ENCODE measurements around the gene MYRIP. TPM values are rescaled to one million over a fixed set of nuclear protein-coding genes. Genes with fewer than 3 reads are reported as not detected.

Gene MYRIP
- polyA plus RNA-seq, 1 of the 3 experiments (the other 2 are of a cell fraction) = 1.2 TPM

DNA sequence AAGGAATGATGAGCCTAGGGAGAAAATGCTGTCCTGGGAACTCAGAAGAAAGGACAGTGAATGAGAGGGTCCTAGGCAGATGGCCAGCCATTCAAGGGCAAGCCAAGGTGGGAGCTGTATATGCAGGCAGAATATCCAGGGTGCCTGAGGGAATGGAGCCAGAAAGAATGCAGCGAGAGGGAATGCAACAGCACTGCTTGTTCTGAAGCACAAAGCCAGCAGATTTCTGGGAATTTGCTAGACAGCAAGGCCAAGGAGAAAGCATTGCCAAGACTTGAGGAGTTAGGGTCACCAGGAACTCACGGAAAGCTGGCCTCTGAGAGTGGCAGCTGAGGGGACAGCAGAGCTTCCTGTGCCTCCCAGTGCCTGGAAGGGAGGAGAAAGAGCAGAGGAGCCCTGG, 200.6 kb downstream of the MYRIP start:
- Histone ChIP-seq H3K4me1 (ENCODE audit: control insufficient read depth in 1 of 2, insufficient read depth in 2 of 2, low read depth in 1 of 2, low read length in 1 of 2) (peaks cover 0 to 10% of the 10 kb centered on the region in 2 experiments; a peak in 2 of 4 replicates), H3K27me3 (ENCODE audit: insufficient read depth) (no peaks in the 10 kb centered on the region), H3F3A (replicated peaks; ENCODE audit: insufficient read depth) (no peaks in the 10 kb centered on the region), H3K4me3 (ENCODE audit: low read depth in 2 of 2, low read length in 1 of 2) (no peak overlapping the region), H3K9ac (no peak overlapping the region), H3K4me2 (no peak overlapping the region), H3K36me3 (replicated peaks in 1 of 2; ENCODE audit: control insufficient read depth in 1 of 2, insufficient read depth in 2 of 2, low read length in 1 of 2) (no peaks in the 10 kb centered on the region), H3K9me3 (no peaks in the 10 kb centered on the region), H4K20me1 (ENCODE audit: insufficient read depth) (no peaks in the 10 kb centered on the region), H2AFZ (ENCODE audit: low read depth) (no peak overlapping the region), H3K27ac (ENCODE audit: low read depth in 2 of 2, low read length in 1 of 2) (no peak overlapping the region), H3K79me2 (ENCODE audit: insufficient read depth) (no peaks in the 10 kb centered on the region), H3K9me2 (no peaks in the 10 kb centered on the region)
- ChIA-PET POLR2A (no interaction called here), CTCF (no interaction called here)
- no peak for DNase-seq
- TF ChIP-seq TEAD4 (IDR thresholded peaks at IDR 0.05; ENCODE audit: borderline replicate concordance, insufficient read depth) (no peak), SMC3 (IDR thresholded peaks at IDR 0.05; ENCODE audit: low read depth, low read length) (no peak), NRF1 (IDR thresholded peaks at IDR 0.05; ENCODE audit: low read depth, low read length) (no peak), CHD2 (IDR thresholded peaks at IDR 0.05; ENCODE audit: low read length, partially characterized antibody) (no peak), REST (IDR thresholded peaks at IDR 0.05; ENCODE audit: low read depth, low read length) (no peak), MXI1 (IDR thresholded peaks at IDR 0.05; ENCODE audit: low read depth, low read length) (no peak), TCF12 (IDR thresholded peaks at IDR 0.05) (no peak), FOSL2 (IDR thresholded peaks at IDR 0.05; ENCODE audit: borderline replicate concordance, low read depth) (no peak), FOXJ3 (CRISPR knock-in tag; IDR thresholded peaks at IDR 0.05) (no peak), RXRA (IDR thresholded peaks at IDR 0.05; ENCODE audit: borderline replicate concordance, low read depth) (no peak), FOXM1 (IDR thresholded peaks at IDR 0.05; ENCODE audit: low read depth) (no peak), YY1 (IDR thresholded peaks at IDR 0.05; ENCODE audit: low read depth) (no peak)
- TF ChIP-seq, protein P1, sequence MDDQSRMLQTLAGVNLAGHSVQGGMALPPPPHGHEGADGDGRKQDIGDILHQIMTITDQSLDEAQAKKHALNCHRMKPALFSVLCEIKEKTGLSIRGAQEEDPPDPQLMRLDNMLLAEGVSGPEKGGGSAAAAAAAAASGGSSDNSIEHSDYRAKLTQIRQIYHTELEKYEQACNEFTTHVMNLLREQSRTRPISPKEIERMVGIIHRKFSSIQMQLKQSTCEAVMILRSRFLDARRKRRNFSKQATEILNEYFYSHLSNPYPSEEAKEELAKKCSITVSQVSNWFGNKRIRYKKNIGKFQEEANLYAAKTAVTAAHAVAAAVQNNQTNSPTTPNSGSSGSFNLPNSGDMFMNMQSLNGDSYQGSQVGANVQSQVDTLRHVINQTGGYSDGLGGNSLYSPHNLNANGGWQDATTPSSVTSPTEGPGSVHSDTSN (IDR thresholded peaks at IDR 0.05) = no peak
- TF ChIP-seq, protein P2, sequence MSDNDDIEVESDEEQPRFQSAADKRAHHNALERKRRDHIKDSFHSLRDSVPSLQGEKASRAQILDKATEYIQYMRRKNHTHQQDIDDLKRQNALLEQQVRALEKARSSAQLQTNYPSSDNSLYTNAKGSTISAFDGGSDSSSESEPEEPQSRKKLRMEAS (IDR thresholded peaks at IDR 0.05; ENCODE audit: low read depth) = no peak
- 42% methylated on average over 2 of the region's 2 CpGs for WGBS (ENCODE audit: low lambda C conversion rate)

- H3K9ac ChIP-seq = no peak overlapping the region
- no peaks in the 10 kb centered on the region for H3K9me3 ChIP-seq
- CTCF ChIA-PET = interaction anchor here (2.2 kb wide), 1 partner anchor 9 kb away, joined by 8 read pairs; no protein-coding TSS in a partner anchor
- H2AFZ ChIP-seq (ENCODE audit: low read depth) = no peak overlapping the region
- DNase-seq = no peak
- H3K9me2 ChIP-seq = no peaks in the 10 kb centered on the region
- 44% methylated on average over 3 of the region's 3 CpGs for WGBS (ENCODE audit: low lambda C conversion rate)
- no peaks in the 10 kb centered on the region for H3K27me3 ChIP-seq (ENCODE audit: insufficient read depth)
- POLR2A ChIA-PET = no interaction called here
- H3K4me1 ChIP-seq (ENCODE audit: control insufficient read depth in 1 of 2, insufficient read depth in 2 of 2, low read depth in 1 of 2, low read length in 1 of 2) = peaks cover 0 to 16% of the 10 kb centered on the region in 2 experiments; a peak in 2 of 4 replicates
- H3K4me3 ChIP-seq (ENCODE audit: low read depth in 2 of 2, low read length in 1 of 2) = no peak overlapping the region
- H4K20me1 ChIP-seq (ENCODE audit: insufficient read depth) = no peaks in the 10 kb centered on the region
- H3K36me3 ChIP-seq (replicated peaks in 1 of 2; ENCODE audit: control insufficient read depth in 1 of 2, insufficient read depth in 2 of 2, low read length in 1 of 2) = no peaks in the 10 kb centered on the region
- no peaks in the 10 kb centered on the region for H3F3A ChIP-seq (replicated peaks; ENCODE audit: insufficient read depth)
- H3K4me2 ChIP-seq = no peak overlapping the region
- H3K27ac ChIP-seq (ENCODE audit: low read depth in 2 of 2, low read length in 1 of 2) = no peak overlapping the region
- no peaks in the 10 kb centered on the region for H3K79me2 ChIP-seq (ENCODE audit: insufficient read depth)
- TF ChIP-seq FOSL2 (IDR thresholded peaks at IDR 0.05; ENCODE audit: borderline replicate concordance, low read depth) (no peak), RAD21 (IDR thresholded peaks at IDR 0.05; ENCODE audit: low read length) (no peak), IRF3 (IDR thresholded peaks at IDR 0.05; ENCODE audit: low read depth, low read length) (no peak), CHD2 (IDR thresholded peaks at IDR 0.05; ENCODE audit: low read length, partially characterized antibody) (no peak), ZBTB33 (IDR thresholded peaks at IDR 0.05; ENCODE audit: borderline replicate concordance, low read depth) (no peak), NFIC (IDR thresholded peaks at IDR 0.05; ENCODE audit: borderline replicate concordance) (no peak), YY1 (IDR thresholded peaks at IDR 0.05; ENCODE audit: low read depth) (no peak)
- TF ChIP-seq, protein P3, sequence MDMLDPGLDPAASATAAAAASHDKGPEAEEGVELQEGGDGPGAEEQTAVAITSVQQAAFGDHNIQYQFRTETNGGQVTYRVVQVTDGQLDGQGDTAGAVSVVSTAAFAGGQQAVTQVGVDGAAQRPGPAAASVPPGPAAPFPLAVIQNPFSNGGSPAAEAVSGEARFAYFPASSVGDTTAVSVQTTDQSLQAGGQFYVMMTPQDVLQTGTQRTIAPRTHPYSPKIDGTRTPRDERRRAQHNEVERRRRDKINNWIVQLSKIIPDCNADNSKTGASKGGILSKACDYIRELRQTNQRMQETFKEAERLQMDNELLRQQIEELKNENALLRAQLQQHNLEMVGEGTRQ (IDR thresholded peaks at IDR 0.05; ENCODE audit: borderline replicate concordance, low read depth, low read length) = no peak
- TF ChIP-seq, protein P2 (IDR thresholded peaks at IDR 0.05; ENCODE audit: low read depth) = no peak
Observed at GRCh38 chr3:40012381-40012780, 203.0 kb downstream of the MYRIP start.

Data from SK-N-SH (cell line).